Measurements from ENCODE around the gene ODF4.
"Not testable (repeated sequence)": the region's sequence is repeated elsewhere in the genome, so short reads cannot be mapped to it uniquely, and the experiment has no call there.

Gene ODF4

GRCh38 chr17:8326511-8327302, 12.9 kb upstream of the ODF4 start:
- peak; percentile 11 to 19 for DNase-seq (ENCODE audit: low read depth in 2 of 2)

DNA sequence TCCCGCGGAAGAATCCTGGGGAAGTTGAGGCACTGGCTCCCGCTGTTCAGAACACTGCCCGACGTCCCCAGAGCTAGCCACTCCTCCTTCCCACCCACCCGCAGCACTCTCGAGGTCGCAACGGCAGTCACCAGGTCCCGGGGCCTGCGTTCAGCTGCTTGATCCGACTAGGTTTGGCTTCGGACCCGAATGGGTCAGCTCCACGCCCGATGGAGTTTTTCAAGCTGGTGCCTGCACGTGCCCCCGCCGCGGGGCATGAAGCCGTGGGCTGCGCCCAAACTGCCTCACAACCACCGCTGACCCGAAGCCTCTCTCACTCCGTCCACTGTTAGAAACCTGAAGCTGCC, 12.4 kb upstream of the ODF4 start:
- no peak for DNase-seq (ENCODE audit: low read depth in 2 of 2)

GRCh38 chr17:8332128-8332527, 7.5 kb upstream of the ODF4 start:
- DNase-seq (ENCODE audit: low read depth in 2 of 2), result no peak

DNA sequence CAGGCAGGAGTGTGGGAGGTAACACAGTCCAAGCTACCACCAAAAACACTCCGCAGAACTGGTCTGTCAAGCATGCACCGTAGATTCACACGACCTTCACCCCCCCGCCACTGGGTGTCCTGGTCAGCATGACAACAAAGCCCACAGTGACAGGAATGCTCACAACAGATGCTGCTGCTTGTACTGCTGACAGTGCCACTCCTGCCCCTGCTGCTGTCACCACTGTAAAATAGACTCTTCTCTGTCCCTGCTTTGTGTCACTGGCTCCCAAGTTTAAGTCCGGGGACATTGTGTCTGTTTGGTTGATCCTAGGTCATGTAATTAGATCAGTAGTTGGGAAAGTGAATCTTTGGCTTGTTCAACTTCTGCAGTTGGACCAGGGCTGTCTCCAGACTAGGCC, 7.0 kb upstream of the ODF4 start:
- no peak for DNase-seq (ENCODE audit: low read depth in 2 of 2)

DNA sequence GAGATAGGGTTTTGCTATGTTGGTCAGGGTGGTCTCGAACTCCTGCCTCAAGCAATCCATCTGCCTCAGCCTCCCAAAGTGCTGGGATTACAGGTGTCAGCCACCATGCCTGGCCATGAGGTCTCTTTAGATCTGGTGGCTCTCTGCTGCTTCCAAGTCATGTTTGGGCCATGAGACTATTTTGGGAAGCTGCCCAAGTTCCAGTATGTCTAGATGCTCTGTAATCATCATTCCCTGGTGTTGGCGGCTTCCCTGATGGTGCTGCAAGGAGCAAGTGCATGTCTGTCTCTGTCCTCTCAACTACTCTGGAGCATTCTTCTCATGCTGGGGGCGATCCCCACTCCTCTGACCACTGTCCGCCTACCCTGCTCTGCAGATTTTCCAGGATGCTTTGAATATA, 6.4 kb upstream of the ODF4 start:
- no peak for DNase-seq (ENCODE audit: low read depth in 2 of 2)

GRCh38 chr17:8337802-8338752, 1.6 kb upstream of the ODF4 start:
- no peak for DNase-seq (ENCODE audit: low read depth in 2 of 2)

DNA sequence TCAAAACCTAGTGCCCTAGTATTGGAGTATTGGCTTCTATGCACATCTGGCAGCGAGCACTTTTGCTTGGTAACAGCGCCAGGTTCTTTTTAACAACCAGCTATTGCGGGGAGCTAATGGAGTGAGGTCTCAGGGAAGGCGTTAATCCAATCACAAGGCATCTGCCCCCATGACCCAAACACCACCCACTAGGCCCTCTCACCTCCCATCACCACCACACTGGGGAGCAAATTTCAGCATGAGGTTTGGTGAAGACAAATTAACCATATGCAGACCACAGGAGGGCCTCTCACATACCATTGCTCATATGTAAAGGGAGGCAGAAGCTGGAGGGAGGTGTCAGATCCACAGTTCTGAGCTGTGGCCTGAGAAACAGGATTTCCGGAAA, 893 bp upstream of the ODF4 start:
- no peak for DNase-seq (ENCODE audit: low read depth in 2 of 2)

DNA sequence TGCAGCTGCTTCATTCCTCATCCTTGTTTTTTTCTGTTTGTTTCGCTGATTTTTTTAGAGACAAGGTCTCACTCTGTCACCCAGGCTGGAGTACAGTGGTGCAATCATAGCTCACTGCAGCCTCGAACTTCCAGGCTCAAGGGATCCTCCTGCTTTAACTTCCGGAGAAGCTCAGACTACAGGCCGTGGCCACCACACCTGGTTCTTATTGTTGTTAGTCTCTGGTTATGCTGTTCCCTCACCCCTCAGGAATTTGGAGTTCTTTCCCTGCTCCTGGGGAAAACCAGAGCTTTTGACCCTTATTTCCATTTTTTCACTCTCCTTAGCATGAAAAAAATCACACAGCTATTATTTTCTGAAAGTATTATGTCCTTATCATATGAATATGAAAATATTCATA, 1.8 kb downstream of the ODF4 start:
- no peak for DNase-seq (ENCODE audit: low read depth in 2 of 2)

DNA sequence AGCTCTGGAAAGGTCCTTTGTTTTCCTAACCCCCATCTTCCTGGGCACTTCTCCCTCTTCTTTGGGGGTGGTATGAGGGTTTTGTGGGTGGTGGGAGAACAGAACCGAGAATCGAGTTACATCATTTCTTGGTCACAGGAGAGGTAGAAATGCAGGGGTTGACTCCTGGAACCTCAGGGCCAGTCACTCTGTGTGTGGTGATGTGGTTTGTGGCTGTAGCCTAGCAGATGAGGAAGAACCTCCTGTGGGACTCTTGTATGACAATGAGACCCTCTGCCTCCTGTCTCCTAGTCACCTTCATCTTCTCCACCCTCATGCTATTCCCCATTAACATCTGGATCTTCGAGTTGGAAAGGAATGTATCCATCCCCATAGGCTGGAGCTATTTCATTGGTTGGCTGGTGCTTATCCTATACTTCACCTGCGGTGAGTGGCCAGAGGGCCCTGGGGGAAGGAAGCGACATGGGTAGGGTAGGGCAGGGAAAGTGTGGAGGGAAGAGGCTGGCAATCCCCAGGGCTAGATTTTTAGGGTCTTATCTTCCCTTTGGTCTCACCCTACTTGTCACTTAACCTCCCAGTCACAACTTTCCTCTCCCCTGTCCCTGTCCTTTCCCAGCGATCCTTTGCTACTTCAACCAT, 5.5 kb downstream of the ODF4 start:
- DNase-seq (ENCODE audit: low read depth in 2 of 2), result peak in 1 of 2 donors; percentile 4

DNA sequence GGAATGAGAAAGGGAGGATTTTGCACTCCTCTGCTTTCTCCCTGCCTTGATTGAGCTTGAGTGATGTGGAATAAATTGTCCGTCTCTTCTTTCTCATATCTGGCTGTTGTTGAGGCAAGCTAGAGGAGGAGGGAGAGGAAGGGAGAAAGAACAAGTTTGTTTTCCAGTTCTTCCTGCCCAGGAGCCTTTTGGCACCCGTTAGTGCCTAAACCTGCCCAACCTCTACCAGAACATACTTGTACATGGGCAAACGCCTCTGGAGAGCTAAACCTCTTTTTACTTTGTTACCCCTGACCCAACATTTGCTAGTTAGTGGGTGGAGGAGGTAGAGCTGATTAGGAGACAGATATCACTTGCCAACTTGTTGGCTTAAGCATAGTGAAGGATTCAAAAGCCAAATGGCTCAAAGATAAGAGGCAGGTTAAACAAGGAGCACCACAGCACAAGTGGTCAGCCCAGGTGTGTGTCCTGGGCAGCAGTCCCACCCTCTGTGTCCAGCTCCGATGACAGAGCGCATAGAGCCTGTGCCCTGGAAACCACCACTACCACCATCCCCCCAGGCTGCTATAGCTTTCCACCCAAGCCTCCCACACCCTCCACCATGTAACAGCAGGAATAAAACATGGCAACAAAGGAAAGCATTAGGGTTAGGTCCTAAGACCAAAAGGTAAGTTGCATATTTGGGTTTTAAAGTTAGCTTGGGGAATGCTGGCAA, 6.5 kb downstream of the ODF4 start:
- DNase-seq (ENCODE audit: low read depth in 2 of 2), result no peak

DNA sequence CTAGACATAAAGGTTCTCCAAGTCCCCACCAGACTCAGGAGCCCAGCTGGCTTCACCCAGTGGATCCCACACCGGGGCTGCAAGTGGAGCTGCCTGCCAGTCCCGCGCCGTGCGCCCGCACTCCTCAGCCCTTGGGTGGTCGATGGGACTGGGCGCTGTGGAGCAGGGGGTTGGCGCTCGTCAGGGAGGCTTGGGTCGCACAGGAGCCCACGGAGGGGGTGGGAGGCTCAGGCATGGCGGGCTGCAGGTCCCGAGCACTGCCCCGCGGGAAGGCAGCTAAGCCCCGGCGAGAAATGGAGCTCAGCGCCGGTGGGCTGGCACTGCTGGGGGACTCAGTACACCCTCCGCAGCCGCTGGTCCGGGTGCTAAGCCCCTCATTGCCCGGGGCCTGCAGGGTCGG, 7.4 kb downstream of the ODF4 start:
- DNase-seq (ENCODE audit: low read depth in 2 of 2), result not testable (repeated sequence)

GRCh38 chr17:8350339-8350738, 10.7 kb downstream of the ODF4 start:
- DNase-seq (ENCODE audit: low read depth in 2 of 2), result no peak

DNA sequence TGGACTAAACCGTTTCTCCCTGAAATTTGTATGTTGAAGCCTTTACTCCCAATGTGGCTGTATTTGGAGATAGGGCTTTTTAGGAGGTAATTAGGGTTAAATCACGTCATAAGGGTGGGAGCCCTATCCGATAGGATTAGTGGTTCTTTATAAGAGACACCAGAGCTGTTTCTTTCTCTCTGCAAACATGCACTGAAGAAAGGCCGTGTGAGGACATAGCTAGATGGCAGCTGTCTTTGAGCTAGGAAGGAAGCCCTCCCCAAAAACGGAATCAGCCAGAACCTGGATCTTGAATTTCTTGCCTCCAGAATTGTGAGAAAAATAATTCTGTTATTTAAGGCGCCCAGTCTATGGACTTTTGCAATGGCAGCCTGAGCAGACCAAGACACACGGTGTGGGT, 14.1 kb downstream of the ODF4 start:
- DNase-seq (ENCODE audit: low read depth in 2 of 2), result no peak

- no peak for DNase-seq (ENCODE audit: low read depth in 2 of 2)
These were observed 14.6 kb downstream of the ODF4 start for GRCh38 chr17:8354236-8354635.

DNA sequence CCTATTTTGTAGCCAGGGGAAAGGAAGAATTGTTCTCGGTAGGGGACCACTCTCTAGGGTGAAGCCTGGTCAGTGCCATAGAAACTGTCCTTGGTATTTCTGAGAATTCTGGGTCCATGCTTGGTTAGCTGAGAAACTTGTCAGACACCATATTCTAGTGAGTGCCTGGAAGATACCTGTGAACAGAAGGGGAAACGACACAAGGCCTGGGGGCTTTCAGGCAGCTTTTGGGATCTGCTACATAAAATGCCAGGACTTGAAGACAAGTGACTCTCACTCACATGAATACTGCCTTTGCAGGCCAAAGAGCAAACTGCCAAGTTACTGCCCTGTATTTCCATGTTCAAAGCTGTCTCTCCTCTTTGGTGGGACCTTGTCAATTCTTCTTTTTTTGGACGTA, 18.3 kb downstream of the ODF4 start:
- DNase-seq (ENCODE audit: low read depth in 2 of 2), result no peak

GRCh38 chr17:8359769-8360168, 20.1 kb downstream of the ODF4 start:
- no peak for DNase-seq (ENCODE audit: low read depth in 2 of 2)

GRCh38 chr17:8360260-8360659, 20.6 kb downstream of the ODF4 start:
- DNase-seq (ENCODE audit: low read depth in 2 of 2), result no peak

- no peak for DNase-seq (ENCODE audit: low read depth in 2 of 2)
These were observed 21.1 kb downstream of the ODF4 start for GRCh38 chr17:8360751-8361150.

- no peak for DNase-seq (ENCODE audit: low read depth in 2 of 2)
These were observed 23.2 kb downstream of the ODF4 start for GRCh38 chr17:8362651-8363332.

DNA sequence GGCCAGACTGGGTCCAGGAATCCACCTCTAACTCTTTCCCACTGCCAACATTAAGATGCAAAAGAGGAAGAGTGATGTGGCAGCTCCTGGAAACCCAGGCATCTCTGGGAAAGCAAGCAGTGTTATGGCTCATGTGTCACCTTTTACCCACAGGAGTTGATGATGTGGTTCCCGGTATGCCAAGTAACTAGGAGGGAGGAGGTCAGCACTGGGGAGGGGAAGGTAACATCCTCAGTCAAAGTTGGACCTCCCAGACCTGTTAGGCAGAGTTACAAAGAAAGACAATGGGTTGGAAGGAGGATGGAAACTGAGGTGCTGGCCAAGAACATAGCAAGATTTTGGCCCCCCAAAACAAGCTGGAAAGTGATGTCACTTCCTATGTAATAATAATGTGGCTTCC, 25.5 kb downstream of the ODF4 start:
- DNase-seq (ENCODE audit: low read depth in 2 of 2), result no peak

- no peak for DNase-seq (ENCODE audit: low read depth in 2 of 2)
These were observed 26.6 kb downstream of the ODF4 start for GRCh38 chr17:8366231-8366630.
